WERI-Rb-1 (cell line): ENCODE data around the gene PDK2.

Source experiments
- DNase-seq: peaks from one replicate; pipeline ENCODE4 v3.0.0-alpha.2; 2020
- H3K27ac ChIP-seq: fragments of 250-450 bp; sonication (Bioruptor Pico); 2 replicates; pipeline ENCODE4 v1.5.1; 2020; ENCODE audit warnings: mild to moderate bottlenecking, moderate library complexity
- H3K27me3 ChIP-seq: fragments of 250-450 bp; sonication (Bioruptor Pico); 2 replicates; pipeline ENCODE4 v1.5.1; 2021; ENCODE audit warnings: mild to moderate bottlenecking, low read depth, moderate library complexity; ENCODE audit not compliant: insufficient read depth, severe bottlenecking
- H3K36me3 ChIP-seq: fragments of 250-450 bp; sonication (Bioruptor Pico); 2 replicates; pipeline ENCODE4 v1.5.1; 2020; ENCODE audit warnings: mild to moderate bottlenecking, moderate library complexity
- H3K4me3 ChIP-seq: 2 replicates; pipeline ENCODE4 v1.5.1; 2011; ENCODE audit warnings: low read depth, mild to moderate bottlenecking, control low read depth, low read length
- H3K9me3 ChIP-seq: fragments of 250-450 bp; sonication (Bioruptor Pico); 2 replicates; pipeline ENCODE4 v1.5.1; 2021; ENCODE audit warnings: mild to moderate bottlenecking, moderate library complexity; ENCODE audit not compliant: severe bottlenecking
- TF ChIP-seq, protein P1 (sequence below): IDR thresholded peaks from 2 replicates; pipeline ENCODE4 v1.5.1; 2011; ENCODE audit warnings: low read depth, mild to moderate bottlenecking, control low read depth, inconsistent platforms, low read length

Gene PDK2

GRCh38 chr17:50157891-50158290 lies 62.7 kb downstream of the PDK2 start:
- no peaks in the 10 kb centered on the region for H3K27me3 ChIP-seq
- H3K9me3 ChIP-seq: no peaks in the 10 kb centered on the region
- TF ChIP-seq, protein P1, sequence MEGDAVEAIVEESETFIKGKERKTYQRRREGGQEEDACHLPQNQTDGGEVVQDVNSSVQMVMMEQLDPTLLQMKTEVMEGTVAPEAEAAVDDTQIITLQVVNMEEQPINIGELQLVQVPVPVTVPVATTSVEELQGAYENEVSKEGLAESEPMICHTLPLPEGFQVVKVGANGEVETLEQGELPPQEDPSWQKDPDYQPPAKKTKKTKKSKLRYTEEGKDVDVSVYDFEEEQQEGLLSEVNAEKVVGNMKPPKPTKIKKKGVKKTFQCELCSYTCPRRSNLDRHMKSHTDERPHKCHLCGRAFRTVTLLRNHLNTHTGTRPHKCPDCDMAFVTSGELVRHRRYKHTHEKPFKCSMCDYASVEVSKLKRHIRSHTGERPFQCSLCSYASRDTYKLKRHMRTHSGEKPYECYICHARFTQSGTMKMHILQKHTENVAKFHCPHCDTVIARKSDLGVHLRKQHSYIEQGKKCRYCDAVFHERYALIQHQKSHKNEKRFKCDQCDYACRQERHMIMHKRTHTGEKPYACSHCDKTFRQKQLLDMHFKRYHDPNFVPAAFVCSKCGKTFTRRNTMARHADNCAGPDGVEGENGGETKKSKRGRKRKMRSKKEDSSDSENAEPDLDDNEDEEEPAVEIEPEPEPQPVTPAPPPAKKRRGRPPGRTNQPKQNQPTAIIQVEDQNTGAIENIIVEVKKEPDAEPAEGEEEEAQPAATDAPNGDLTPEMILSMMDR: no peak
- H3K27ac ChIP-seq: no peak overlapping the region
- no peaks in the 10 kb centered on the region for H3K36me3 ChIP-seq
- DNase-seq: no peak
- H3K4me3 ChIP-seq: no peak overlapping the region

DNA sequence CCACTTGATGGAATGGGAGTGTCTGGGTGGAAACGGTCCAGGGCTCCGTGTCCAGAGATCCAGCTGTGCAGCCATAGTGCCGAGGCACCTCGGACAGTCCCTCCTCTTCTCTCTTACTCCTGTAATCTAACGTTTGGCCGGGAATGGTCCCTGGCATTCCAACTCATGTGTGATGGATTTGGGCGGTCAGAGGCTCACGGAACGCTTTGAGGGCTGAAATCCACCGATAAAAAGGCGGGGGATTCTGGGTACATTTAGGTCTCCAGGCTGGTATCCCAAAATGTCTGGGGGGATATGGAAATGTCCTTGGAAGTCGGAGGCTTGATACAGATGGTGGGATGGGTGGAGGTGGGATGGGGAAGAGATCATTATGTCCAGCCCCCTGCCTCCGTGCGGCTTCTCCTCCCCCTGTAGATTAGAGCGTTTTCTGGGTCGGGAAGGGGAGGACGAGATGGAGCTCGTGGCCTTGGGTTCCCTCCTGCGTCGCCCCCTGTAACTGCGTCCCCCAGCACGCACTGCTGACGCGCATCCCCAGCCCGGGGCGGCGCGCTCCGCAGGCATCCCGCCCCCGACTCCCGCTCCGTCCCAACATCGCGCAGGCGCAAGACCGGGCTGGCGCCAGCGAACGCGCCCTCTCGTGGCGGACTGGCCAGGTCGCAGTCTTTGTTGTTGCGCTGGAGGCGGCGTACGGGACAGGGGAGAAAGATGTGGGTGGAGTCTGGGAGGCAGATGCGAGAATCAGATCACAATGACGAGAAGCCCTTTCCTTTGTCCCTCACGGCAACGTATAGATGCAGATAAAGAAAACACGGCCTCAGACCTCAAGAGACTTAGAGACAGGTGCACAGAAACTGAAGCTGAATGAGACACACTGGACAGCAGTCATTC lies 66.1 kb downstream of the PDK2 start:
- peak overlapping the region; percentile 8; the same call in 1 of the 2 replicates for H3K27ac ChIP-seq
- H3K36me3 ChIP-seq: no peaks in the 10 kb centered on the region
- TF ChIP-seq, protein P1: peak; percentile 96
- DNase-seq: peak; percentile 96
- no peaks in the 10 kb centered on the region for H3K9me3 ChIP-seq
- H3K27me3 ChIP-seq: no peaks in the 10 kb centered on the region
- peak overlapping the region; percentile 42 for H3K4me3 ChIP-seq
